PFSK-1 (cell line): ENCODE data around the gene XRRA1.

Experiments
- FOXP2 ChIP-seq: optimal IDR thresholded peaks from 2 replicates; pipeline ENCODE3; 2011; ENCODE audit warnings: borderline replicate concordance, control low read depth, inconsistent platforms; ENCODE audit not compliant: insufficient read depth; ENCODE audit errors: extremely low read length, extremely low read depth
- POLR2AphosphoS5 ChIP-seq: IDR thresholded peaks from 2 replicates; pipeline ENCODE4 v1.6.1; 2012; ENCODE audit warnings: low read depth, mild to moderate bottlenecking, control low read depth, low read length, moderate library complexity
- REST ChIP-seq, 2 experiments: IDR thresholded peaks; 2 replicates each; pipeline versions ENCODE4 v1.6.1 to v1.8.0; 2011 to 2012; ENCODE audit warnings: low read depth in 2 of 2, low read length in 2 of 2, control low read depth in 1 of 2, inconsistent platforms in 1 of 2, mild to moderate bottlenecking in 1 of 2, moderate library complexity in 1 of 2; ENCODE audit not compliant: insufficient read depth in 1 of 2
- SIN3A ChIP-seq: IDR thresholded peaks from 2 replicates; pipeline ENCODE4 v1.6.1; 2012; ENCODE audit warnings: mild to moderate bottlenecking, low read length, moderate library complexity, borderline replicate concordance; ENCODE audit not compliant: insufficient read depth
- TAF1 ChIP-seq: IDR thresholded peaks from 2 replicates; pipeline ENCODE4 v1.6.1; 2012; ENCODE audit warnings: low read length, control low read depth, borderline replicate concordance; ENCODE audit not compliant: insufficient read depth

XRRA1 gene

GRCh38 chr11:74936087-74936486 is 12.8 kb downstream of the XRRA1 start:
- 0 out of 4 replicates have a peak, but pooled peaks of 1 of the 2 experiments have one; percentile 19 for TF ChIP-seq REST (IDR thresholded peaks at IDR 0.05; ENCODE audit: insufficient read depth in 1 of 2, low read depth in 2 of 2, low read length in 2 of 2)
- TF ChIP-seq FOXP2 = no peak

DNA sequence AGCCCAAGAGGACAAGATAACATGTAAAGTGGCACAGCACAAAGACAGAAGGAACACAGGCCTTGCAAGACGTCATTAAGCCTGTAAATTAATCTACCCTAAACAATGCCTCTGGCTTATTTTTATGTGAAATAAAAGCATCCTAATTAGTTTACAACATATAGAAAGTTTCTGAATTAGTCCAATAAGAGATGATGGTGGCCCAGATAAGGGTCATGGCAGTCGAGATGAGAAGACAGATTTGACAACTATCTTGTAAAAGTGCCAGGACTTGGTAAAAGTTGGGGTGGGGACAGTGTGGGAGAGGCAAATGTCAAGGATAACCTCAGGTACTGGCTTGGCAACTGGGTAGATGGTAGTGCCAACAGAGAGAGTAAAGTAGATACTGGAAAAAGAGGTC is 13.6 kb downstream of the XRRA1 start:
- no peak for TF ChIP-seq TAF1
- TF ChIP-seq SIN3A = no peak
- TF ChIP-seq REST (IDR thresholded peaks at IDR 0.05; ENCODE audit: insufficient read depth in 1 of 2, low read depth in 2 of 2, low read length in 2 of 2) = no peak
- no peak for TF ChIP-seq FOXP2
- no peak for TF ChIP-seq POLR2AphosphoS5

GRCh38 chr11:74933765-74934164 is 15.1 kb downstream of the XRRA1 start:
- TF ChIP-seq POLR2AphosphoS5 = no peak
- no peak for TF ChIP-seq FOXP2
- no peak for TF ChIP-seq REST (IDR thresholded peaks at IDR 0.05; ENCODE audit: insufficient read depth in 1 of 2, low read depth in 2 of 2, low read length in 2 of 2)
- no peak for TF ChIP-seq TAF1
- TF ChIP-seq SIN3A = no peak

- TF ChIP-seq SIN3A (no peak), FOXP2 (no peak), REST (IDR thresholded peaks at IDR 0.05; ENCODE audit: insufficient read depth in 1 of 2, low read depth in 2 of 2, low read length in 2 of 2) (no peak), POLR2AphosphoS5 (no peak), TAF1 (no peak)
Measured at GRCh38 chr11:74932797-74933196, 16.1 kb downstream of the XRRA1 start.

DNA sequence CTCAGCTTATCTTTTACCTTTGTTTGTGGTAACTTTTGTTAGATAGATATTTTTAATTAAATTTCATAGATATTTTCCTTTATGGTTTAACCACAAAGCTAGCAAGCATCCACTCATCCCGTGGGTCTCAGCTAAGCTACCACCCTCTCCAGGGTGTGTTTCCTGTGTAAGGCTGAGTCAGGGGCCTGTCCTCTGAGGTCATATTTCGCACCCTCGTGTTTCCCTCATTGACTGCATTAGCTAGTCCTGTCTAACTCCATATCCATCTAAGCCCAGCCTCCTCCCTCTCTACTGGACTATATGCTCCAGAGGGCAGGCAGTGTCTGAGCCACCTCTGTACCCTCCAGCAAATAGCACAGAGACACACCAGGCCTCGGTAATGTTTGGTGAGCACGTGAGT is 16.7 kb downstream of the XRRA1 start:
- no peak for TF ChIP-seq FOXP2
- no peak for TF ChIP-seq SIN3A
- no peak for TF ChIP-seq POLR2AphosphoS5
- no peak for TF ChIP-seq REST (IDR thresholded peaks at IDR 0.05; ENCODE audit: insufficient read depth in 1 of 2, low read depth in 2 of 2, low read length in 2 of 2)
- no peak for TF ChIP-seq TAF1
